GM20431 (cell line): Measurements from ENCODE around the gene DNAJC1.

Experiments used
- in situ Hi-C: fragments of 300-500 bp; cut with MseI, MboI; formaldehyde crosslinking; loops from one replicate; pipeline ENCODE4 v1.15.0; 2020; ENCODE audit warnings: low sequenced_read_pairs; ENCODE audit not compliant: unreplicated experiment

The DNAJC1 gene

GRCh38 chr10:21808550-21808949 is 195.0 kb downstream of the DNAJC1 start:
- in situ Hi-C loops, result no loop called here

- in situ Hi-C loops, result no loop called here
These were observed 196.3 kb downstream of the DNAJC1 start for GRCh38 chr10:21807180-21807579.

DNA sequence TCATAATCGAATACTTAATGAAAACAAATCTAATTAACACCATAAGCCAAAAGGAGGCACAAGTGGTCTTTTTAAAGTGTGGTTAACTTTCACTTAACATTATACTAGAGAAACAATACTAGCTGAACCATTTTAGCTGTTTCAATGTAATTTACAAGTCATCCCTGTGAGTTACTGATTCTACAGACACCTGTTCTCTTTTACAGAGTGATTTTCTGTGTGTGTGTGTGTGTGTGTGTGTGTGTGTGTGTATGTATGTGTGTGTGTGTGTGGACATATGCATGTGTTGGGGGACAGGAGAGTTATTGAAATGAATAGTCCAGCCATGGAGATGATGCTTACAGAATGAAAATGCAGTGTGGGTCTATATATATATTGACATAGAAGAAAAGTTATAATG is 200.2 kb downstream of the DNAJC1 start:
- in situ Hi-C loops, result no loop called here

DNA sequence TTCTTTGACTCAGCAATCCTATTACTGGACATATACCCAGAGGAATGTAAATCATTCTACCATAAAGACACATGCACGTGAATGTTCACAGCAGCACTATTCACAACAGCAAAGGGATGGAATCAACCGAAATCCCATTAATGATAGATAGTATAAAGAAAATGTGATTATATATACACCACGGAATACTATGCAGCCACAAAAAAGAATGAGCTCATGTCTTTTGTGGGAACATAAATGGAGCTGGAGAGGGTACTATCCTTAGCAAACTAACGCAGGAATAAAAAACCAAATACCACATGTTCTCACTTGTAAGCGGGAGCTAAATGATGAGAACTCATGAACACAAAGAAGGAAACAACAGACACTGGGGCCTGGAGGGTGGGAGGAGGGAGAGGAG is 201.9 kb downstream of the DNAJC1 start:
- in situ Hi-C loops, result no loop called here

- in situ Hi-C loops, result no loop called here
These were observed 205.4 kb downstream of the DNAJC1 start for GRCh38 chr10:21797984-21798765.

- in situ Hi-C loops, result no loop called here
These were observed 206.0 kb downstream of the DNAJC1 start for GRCh38 chr10:21797533-21797932.

GRCh38 chr10:21791276-21791675 is 212.3 kb downstream of the DNAJC1 start:
- in situ Hi-C loops, result no loop called here

- in situ Hi-C loops, result no loop called here
These were observed 226.6 kb downstream of the DNAJC1 start for GRCh38 chr10:21776883-21777282.

- in situ Hi-C loops, result no loop called here
These were observed 232.3 kb downstream of the DNAJC1 start for GRCh38 chr10:21771219-21771618.

DNA sequence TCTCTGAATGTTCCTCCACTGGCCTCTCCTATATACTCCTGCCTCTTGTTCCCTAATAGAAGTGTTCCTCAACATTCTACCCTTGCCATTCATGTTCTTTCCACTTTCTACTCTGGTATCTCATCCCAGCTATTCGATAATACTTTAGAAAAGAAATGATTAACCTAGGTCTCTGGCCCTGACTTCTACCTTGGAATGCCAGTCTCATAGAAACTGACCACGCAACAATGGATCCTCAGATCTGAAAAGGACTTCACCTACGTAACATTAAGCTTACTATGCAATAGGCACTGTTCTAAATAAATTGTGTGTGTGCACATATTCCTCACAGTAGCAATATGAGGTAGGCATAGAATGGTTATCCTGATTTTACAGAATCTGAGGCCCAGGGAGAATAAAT is 234.5 kb downstream of the DNAJC1 start:
- in situ Hi-C loops, result no loop called here

GRCh38 chr10:21764466-21765189 is 238.9 kb downstream of the DNAJC1 start:
- in situ Hi-C loops, result no loop called here

DNA sequence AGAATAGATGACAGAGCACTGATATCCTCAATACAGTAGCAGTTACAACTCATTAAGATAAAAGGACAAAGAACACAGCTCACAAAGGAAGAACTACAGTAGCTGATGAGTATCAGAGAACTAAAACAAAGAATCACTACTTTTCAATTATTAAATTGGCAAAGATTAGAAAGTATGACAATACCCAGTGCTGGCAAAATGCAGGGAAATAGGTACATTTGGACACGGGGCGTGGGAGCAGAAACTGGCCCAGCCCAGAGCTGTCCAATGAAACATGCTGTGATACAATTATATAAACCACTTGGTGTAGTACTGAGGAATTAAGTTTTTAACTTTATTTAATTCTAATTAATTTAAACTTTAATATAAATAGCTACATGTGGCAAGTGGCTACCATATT is 243.2 kb downstream of the DNAJC1 start:
- in situ Hi-C loops, result no loop called here

GRCh38 chr10:21759232-21759631 is 244.3 kb downstream of the DNAJC1 start:
- in situ Hi-C loops, result no loop called here

- in situ Hi-C loops, result no loop called here
These were observed 244.8 kb downstream of the DNAJC1 start for GRCh38 chr10:21758696-21759095.

DNA sequence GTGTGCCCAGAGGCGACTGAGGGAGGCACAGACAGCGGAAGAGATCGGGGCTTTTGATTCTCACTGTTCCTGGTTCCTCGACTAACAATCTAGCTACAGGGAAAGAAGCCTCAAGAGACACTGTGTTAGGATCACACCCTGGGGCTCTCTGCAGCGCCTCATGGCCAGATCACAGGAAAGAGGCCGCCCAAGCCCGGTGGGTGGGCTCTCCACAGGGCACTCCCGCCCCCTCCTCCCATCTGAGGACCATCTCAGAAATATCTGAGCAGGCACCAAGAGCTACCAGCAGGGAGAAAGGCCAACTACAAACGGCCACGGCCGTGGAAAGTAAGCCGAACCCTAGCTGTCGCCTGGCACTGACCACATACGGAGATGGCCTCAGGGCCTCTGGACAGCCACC is 245.3 kb downstream of the DNAJC1 start:
- in situ Hi-C loops, result no loop called here

DNA sequence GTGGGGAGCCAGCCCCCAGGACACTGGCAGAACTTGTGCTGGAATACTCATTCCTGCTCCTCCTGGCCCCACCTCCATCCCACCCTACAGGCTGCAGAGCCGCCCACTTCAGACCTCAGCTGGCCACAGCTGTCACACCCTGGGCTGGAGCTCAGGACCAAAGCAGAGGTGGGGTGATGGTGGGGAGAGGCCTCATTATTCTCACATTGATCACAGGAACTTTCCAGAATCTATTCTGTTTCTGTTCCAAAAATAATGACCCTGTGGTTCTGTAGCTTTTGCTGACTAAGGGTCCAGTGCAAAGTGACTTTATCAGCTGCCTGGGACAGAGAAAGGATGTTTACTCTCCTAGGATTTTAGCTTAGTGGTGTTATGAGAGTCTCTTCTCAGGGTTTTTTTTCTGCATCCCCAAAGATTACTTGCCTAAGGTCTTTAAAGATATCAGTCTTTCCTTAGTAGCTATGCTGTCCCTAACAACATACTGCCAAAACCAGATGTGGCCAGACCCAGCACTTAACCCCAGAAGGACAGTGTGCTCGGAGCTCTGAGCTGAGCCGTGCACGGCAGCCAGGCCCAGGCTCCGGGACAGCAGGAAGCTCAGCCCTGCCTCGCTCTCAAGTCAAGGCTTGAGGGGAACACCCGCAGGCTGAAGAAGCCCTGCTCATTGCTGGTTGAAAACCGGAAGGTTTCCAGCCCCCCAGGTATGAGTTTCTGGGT is 246.2 kb downstream of the DNAJC1 start:
- in situ Hi-C loops, result no loop called here

- in situ Hi-C loops, result no loop called here
These were observed 246.8 kb downstream of the DNAJC1 start for GRCh38 chr10:21756707-21757106.

DNA sequence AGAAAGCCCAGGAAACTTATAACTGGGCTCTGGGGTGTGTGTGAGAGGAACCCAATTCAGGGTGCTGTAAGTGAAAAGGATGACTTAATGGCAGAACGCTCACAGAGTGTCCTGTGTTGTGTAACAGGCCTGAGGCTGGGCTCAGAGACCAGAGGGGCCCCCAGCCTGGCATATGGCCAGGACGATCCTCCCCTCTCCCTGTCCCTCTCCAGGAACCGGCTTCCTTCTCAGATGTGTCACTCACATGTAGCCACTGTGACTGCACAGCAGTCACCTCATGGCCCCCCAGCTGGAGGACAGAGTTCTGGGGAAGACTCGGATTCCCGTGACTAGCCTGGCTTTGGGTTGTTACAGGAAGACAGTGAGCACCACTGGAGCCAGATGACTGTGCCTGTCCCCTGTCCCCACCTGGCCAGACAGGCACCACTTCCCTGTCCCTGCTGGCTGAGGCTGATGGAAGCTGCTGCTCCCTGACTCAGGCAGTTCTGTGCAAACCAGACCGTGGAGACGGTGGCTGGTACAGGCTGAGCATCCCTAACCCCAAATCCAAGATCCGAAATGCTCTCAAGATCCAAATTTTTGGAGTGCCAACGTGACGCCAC is 249.0 kb downstream of the DNAJC1 start:
- in situ Hi-C loops, result no loop called here

- in situ Hi-C loops, result no loop called here
These were observed 249.8 kb downstream of the DNAJC1 start for GRCh38 chr10:21753497-21754270.
